ENCODE measurements around the gene GJD2.

GJD2 gene

GRCh38 chr15:34760909-34761308, 6.1 kb upstream of the GJD2 start:
- no peak for DNase-seq (ENCODE audit: low read depth in 1 of 2, low spot score in 1 of 2)
- no peak for TF ChIP-seq JUND (IDR thresholded peaks at IDR 0.05; ENCODE audit: low read depth)
- in situ Hi-C loops (cut with HindIII; ENCODE audit: low pct_unique_long_range_greater_than_20kb, low sequenced_read_pairs): no loop called here

GRCh38 chr15:34759992-34760391, 5.2 kb upstream of the GJD2 start:
- no peak for TF ChIP-seq JUND (IDR thresholded peaks at IDR 0.05; ENCODE audit: low read depth)
- in situ Hi-C loops (cut with HindIII; ENCODE audit: low pct_unique_long_range_greater_than_20kb, low sequenced_read_pairs): no loop called here
- no peak for DNase-seq (ENCODE audit: low read depth in 1 of 2, low spot score in 1 of 2)

DNA sequence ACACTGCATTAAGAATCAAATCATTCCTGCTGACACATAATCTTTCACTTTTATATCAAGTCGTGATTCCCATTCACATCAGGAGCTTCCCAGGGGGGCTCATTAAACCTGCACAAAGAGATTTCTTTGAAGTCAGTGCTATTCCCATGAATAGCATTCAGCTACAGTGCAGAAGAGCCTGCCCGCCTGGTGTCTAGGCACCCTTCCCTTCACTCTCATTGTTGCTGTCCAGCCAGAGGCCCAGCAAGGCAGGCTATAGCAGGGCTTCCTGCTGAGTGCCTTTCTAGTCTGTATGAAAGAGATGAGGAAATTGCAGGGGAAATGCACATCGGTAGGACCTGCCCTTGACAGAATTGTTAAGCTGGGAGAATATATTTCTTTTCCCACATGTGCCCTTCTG, 4.5 kb upstream of the GJD2 start:
- DNase-seq (ENCODE audit: low read depth in 1 of 2, low spot score in 1 of 2): no peak
- TF ChIP-seq JUND (IDR thresholded peaks at IDR 0.05; ENCODE audit: low read depth): no peak
- in situ Hi-C loops (cut with HindIII; ENCODE audit: low pct_unique_long_range_greater_than_20kb, low sequenced_read_pairs): no loop called here

DNA sequence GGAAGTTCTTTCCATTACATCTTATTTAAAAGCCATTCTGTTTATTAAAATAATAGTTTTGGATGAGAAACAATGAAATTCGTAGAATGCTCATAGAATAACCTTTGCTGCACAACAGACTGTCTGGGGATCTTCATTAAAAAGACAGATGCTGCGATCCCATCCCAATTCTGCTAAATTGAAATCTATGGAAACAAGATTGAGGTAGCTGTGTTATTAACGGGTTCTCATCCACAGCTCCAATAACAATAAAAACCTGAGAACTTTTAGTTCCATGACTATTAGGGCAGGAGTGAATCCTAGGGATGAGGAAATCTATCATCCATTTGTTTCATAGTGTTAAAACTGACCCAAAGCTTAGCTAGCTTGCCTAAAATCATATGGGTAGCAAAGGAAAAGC, 2.5 kb upstream of the GJD2 start:
- in situ Hi-C loops (cut with HindIII; ENCODE audit: low pct_unique_long_range_greater_than_20kb, low sequenced_read_pairs): no loop called here
- DNase-seq (ENCODE audit: low read depth in 1 of 2, low spot score in 1 of 2): no peak
- no peak for TF ChIP-seq JUND (IDR thresholded peaks at IDR 0.05; ENCODE audit: low read depth)

DNA sequence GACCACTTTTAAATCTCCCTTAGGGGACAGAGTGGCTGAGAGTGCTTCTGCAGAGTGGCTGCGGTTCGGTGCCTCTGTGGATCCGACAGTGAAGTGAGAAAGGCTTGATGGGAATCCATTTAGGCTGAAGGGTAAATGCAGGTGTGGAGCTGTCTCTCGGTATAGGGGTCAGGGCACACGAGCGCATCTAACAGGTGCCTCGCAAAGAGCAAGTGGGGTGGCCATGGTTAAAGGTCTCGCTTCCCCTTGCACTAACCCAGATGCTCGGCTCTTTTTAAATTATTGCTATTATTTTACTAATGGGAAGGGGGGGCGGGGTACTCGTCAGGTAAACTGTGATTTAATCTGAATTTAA, 598 bp upstream of the GJD2 start:
- in situ Hi-C loops (cut with HindIII; ENCODE audit: low pct_unique_long_range_greater_than_20kb, low sequenced_read_pairs): no loop called here
- no peak for DNase-seq (ENCODE audit: low read depth in 1 of 2, low spot score in 1 of 2)
- no peak for TF ChIP-seq JUND (IDR thresholded peaks at IDR 0.05; ENCODE audit: low read depth)

- in situ Hi-C loops (cut with HindIII; ENCODE audit: low pct_unique_long_range_greater_than_20kb, low sequenced_read_pairs): no loop called here
- no peak for TF ChIP-seq JUND (IDR thresholded peaks at IDR 0.05; ENCODE audit: low read depth)
- no peak for DNase-seq (ENCODE audit: low read depth in 1 of 2, low spot score in 1 of 2)
Observed at GRCh38 chr15:34754171-34754601, 612 bp downstream of the GJD2 start.

- TF ChIP-seq JUND (IDR thresholded peaks at IDR 0.05; ENCODE audit: low read depth): no peak
- in situ Hi-C loops (cut with HindIII; ENCODE audit: low pct_unique_long_range_greater_than_20kb, low sequenced_read_pairs): no loop called here
- peak; percentile 64 to 78 for DNase-seq (ENCODE audit: low read depth in 1 of 2, low spot score in 1 of 2)
Observed at GRCh38 chr15:34753236-34753894, 1.4 kb downstream of the GJD2 start.

DNA sequence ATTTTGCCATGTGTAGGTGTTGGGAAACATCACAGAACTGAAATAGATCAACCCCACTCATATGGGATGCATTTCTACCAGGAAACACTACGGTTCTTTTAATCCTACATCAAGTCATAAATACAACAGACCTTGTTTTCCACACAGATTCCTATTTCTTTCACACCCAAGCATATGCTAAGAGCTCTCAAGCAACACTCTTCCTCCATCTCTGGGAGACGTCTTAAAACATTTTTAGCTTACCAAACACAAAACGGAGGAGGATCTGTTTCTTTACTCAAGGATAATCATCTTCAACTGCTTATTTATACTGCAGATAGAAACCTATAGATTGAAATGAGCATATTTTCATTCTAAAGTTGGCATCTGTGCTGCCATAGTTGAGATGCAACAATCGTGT, 5.1 kb downstream of the GJD2 start:
- in situ Hi-C loops (cut with HindIII; ENCODE audit: low pct_unique_long_range_greater_than_20kb, low sequenced_read_pairs): no loop called here
- no peak for TF ChIP-seq JUND (IDR thresholded peaks at IDR 0.05; ENCODE audit: low read depth)
- no peak for DNase-seq (ENCODE audit: low read depth in 1 of 2, low spot score in 1 of 2)

DNA sequence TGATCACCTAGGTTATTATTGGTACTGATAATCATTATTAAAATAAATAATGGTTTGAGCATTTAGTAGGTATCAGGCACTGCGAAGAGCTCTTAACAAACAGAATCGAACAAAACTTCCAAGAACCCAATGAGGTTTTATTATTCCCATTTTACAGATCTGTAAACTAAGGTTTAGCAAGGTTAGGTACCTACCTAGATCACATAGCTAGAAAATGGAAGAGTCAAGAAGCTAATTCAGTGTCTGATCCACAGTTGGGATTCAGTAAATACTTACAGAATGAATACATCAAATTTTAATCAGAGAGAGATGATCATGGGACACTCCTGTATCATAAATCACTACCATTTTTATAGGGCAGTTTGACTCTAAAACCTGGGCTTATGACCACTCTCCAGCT, 15.5 kb downstream of the GJD2 start:
- no peak for TF ChIP-seq JUND (IDR thresholded peaks at IDR 0.05; ENCODE audit: low read depth)
- no peak for DNase-seq (ENCODE audit: low read depth in 1 of 2, low spot score in 1 of 2)
- in situ Hi-C loops (cut with HindIII; ENCODE audit: low pct_unique_long_range_greater_than_20kb, low sequenced_read_pairs): no loop called here

DNA sequence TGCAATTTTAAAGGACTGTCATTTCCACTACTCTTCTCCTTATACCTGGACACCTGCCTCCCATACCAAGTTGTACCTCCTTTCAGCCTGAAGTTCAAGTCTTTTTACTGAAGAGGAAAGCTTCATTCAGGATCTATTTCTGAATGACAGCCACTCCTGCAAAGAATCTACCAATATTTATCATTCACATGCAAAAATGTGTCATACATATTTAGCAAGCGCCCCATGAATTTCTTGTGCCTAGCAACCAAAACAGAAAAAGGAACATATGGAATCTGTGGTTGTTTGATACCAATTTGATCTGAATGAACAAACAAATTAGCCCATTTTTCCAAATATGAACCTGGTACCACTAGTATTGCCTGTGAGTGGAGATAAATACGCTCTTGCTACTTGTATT, 16.8 kb downstream of the GJD2 start:
- TF ChIP-seq JUND (IDR thresholded peaks at IDR 0.05; ENCODE audit: low read depth): no peak
- in situ Hi-C loops (cut with HindIII; ENCODE audit: low pct_unique_long_range_greater_than_20kb, low sequenced_read_pairs): no loop called here
- DNase-seq (ENCODE audit: low read depth in 1 of 2, low spot score in 1 of 2): no peak

DNA sequence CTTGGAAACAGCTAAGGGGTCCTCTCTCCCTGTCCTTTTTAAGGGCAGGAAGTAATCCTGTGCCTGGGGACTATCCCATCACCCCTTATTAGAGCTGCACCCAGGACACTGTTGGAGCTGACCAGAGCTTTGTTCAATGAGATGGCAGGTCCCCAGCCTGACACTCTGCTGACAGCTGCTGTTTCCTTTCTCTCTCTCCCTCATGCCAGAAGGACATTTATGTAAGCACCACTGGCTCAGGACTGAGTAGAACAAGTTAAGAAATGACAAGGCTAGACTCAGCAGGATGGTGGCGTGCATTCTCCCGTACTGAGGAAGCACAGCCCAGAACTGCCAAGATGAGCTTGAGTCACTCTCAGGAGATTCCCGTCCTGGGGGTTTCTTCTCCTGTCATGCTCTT, 17.3 kb downstream of the GJD2 start:
- TF ChIP-seq JUND (IDR thresholded peaks at IDR 0.05; ENCODE audit: low read depth): no peak
- DNase-seq (ENCODE audit: low read depth in 1 of 2, low spot score in 1 of 2): no peak
- in situ Hi-C loops (cut with HindIII; ENCODE audit: low pct_unique_long_range_greater_than_20kb, low sequenced_read_pairs): no loop called here

DNA sequence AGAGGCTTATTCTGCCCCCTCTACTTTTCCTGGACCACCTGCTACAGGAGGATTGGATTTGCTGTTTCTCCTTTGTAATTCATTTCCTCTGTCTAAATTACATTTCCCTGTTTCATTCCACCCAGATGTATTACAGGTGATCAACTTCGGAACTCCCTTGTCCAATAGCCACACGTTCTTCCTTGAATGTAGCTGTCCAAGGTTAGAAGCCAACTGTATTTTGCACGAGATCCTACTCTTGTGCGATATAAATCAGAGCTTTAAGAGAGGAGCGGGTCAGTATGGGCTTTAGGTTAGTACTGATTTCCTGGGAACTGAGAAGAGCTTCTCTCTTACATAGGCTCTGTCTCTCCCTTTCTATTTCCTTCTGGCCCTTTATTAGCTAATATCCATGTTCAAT, 20.5 kb downstream of the GJD2 start:
- in situ Hi-C loops (cut with HindIII; ENCODE audit: low pct_unique_long_range_greater_than_20kb, low sequenced_read_pairs): no loop called here
- TF ChIP-seq JUND (IDR thresholded peaks at IDR 0.05; ENCODE audit: low read depth): no peak
- DNase-seq (ENCODE audit: low read depth in 1 of 2, low spot score in 1 of 2): peak in 1 of 2 experiments; percentile 8

- in situ Hi-C loops (cut with HindIII; ENCODE audit: low pct_unique_long_range_greater_than_20kb, low sequenced_read_pairs): no loop called here
- DNase-seq (ENCODE audit: low read depth in 1 of 2, low spot score in 1 of 2): no peak
- TF ChIP-seq JUND (IDR thresholded peaks at IDR 0.05; ENCODE audit: low read depth): no peak
Observed at GRCh38 chr15:34733621-34734020, 21.2 kb downstream of the GJD2 start.

GRCh38 chr15:34732430-34732829, 22.4 kb downstream of the GJD2 start:
- in situ Hi-C loops (cut with HindIII; ENCODE audit: low pct_unique_long_range_greater_than_20kb, low sequenced_read_pairs): no loop called here

More at GRCh38 chr15:34732430-34732829, 22.4 kb downstream of the GJD2 start:
- TF ChIP-seq JUND (IDR thresholded peaks at IDR 0.05; ENCODE audit: low read depth): no peak
- peak in 1 of 2 experiments; percentile 23 for DNase-seq (ENCODE audit: low read depth in 1 of 2, low spot score in 1 of 2)

Data from T47D (cell line).